RWPE1 (cell line): ENCODE measurements around the gene SLC5A11.
"Not testable (repeated sequence)": the region's sequence is repeated elsewhere in the genome, so short reads cannot be mapped to it uniquely, and the experiment has no call there.

ENCODE experiments used
- CTCF ChIA-PET: fragments of 350-600 bp; sonication (Branson Sonifier 250); formaldehyde crosslinking; extraction: SDS; loops from one replicate; lab custom pipeline; 2021; lab: Yijun Ruan, JAX
- POLR2A ChIA-PET: fragments of 400-600 bp; formaldehyde crosslinking; extraction: SDS; loops from one replicate; lab custom pipeline; 2020; ENCODE audit warnings: antibody characterized with exemption; ENCODE audit not compliant: low non-redundant PET; lab: Yijun Ruan, JAX
- DNase-seq: peaks from one replicate; pipeline ENCODE4 v3.0.0; 2012; ENCODE audit warnings: low spot score
- H3K27ac ChIP-seq: fragments of 450-650 bp; 2 replicates; pipeline ENCODE4 v1.5.1; 2017
- TF ChIP-seq, protein P1 (sequence below): fragments of 450-650 bp; conservative IDR thresholded peaks from 2 replicates; pipeline ENCODE4 v1.5.1; 2017; ENCODE audit warnings: low read depth, mild to moderate bottlenecking

SLC5A11 gene

GRCh38 chr16:24853830-24854229, 8.1 kb downstream of the SLC5A11 start:
- TF ChIP-seq, protein P1, sequence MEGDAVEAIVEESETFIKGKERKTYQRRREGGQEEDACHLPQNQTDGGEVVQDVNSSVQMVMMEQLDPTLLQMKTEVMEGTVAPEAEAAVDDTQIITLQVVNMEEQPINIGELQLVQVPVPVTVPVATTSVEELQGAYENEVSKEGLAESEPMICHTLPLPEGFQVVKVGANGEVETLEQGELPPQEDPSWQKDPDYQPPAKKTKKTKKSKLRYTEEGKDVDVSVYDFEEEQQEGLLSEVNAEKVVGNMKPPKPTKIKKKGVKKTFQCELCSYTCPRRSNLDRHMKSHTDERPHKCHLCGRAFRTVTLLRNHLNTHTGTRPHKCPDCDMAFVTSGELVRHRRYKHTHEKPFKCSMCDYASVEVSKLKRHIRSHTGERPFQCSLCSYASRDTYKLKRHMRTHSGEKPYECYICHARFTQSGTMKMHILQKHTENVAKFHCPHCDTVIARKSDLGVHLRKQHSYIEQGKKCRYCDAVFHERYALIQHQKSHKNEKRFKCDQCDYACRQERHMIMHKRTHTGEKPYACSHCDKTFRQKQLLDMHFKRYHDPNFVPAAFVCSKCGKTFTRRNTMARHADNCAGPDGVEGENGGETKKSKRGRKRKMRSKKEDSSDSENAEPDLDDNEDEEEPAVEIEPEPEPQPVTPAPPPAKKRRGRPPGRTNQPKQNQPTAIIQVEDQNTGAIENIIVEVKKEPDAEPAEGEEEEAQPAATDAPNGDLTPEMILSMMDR: no peak
- ChIA-PET POLR2A (no interaction called here), CTCF (interaction anchor here (0.6 to 0.7 kb wide), 3 partner anchors 153 to 375 kb away, joined by 3 to 5 read pairs (median 3); no protein-coding TSS in a partner anchor)
- DNase-seq: no peak
- no peak overlapping the region for H3K27ac ChIP-seq

- DNase-seq: no peak
- no peak overlapping the region for H3K27ac ChIP-seq
- ChIA-PET CTCF (interaction anchor here (0.6 to 0.7 kb wide), 2 partner anchors 112 to 248 kb away, joined by 3 read pairs; no protein-coding TSS in a partner anchor), POLR2A (no interaction called here)
- TF ChIP-seq, protein P1: no peak
Measured at GRCh38 chr16:24854607-24855171, 8.9 kb downstream of the SLC5A11 start.

DNA sequence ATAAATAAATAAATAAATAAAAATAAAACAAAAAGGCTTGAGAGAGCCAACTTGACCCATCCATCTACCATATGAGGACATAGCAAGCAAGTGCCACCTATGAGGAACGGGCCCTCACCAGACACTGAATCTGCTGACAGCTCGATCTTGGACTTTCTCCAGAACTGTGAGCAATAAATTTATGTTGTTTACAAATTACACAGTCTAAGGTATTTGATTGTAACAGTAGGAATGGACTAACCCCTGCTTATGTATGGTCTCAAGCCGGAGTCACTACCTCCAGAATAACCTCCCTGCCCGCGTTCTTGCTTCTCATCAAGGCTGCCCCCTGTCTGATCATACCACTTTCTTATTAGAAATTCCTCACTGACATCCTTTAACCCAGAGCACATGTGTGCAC, 9.9 kb downstream of the SLC5A11 start:
- ChIA-PET POLR2A (no interaction called here), CTCF (interaction anchor here (0.5 kb wide), 1 partner anchor 54 kb away, joined by 3 read pairs; no protein-coding TSS in a partner anchor)
- TF ChIP-seq, protein P1: no peak
- DNase-seq: no peak
- H3K27ac ChIP-seq: no peak overlapping the region

DNA sequence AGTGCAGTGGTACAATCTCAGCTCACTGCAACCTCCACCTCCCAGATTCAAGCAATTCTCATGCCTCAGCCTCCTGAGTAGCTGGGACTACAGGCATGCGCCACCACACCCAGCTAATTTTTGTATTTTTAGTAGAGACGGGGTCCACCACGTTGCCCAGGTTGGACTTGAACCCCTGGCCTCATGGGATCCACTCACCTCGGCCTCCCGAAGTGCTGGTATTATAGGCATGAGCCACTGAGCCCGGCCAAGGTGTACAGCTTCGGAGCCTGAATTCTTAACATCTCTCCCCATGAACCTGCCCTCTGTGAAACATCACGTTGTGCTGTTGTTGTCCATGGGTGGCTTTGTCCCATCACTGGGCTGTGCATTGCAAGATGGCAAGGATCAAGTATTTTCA, 11.1 kb downstream of the SLC5A11 start:
- POLR2A ChIA-PET, H3K27ac ChIP-seq, DNase-seq, CTCF ChIA-PET: not testable (repeated sequence)

GRCh38 chr16:24858219-24859041, 12.7 kb downstream of the SLC5A11 start:
- peak; percentile 73 for DNase-seq
- CTCF ChIA-PET: no interaction called here
- TF ChIP-seq, protein P1: no peak

DNA sequence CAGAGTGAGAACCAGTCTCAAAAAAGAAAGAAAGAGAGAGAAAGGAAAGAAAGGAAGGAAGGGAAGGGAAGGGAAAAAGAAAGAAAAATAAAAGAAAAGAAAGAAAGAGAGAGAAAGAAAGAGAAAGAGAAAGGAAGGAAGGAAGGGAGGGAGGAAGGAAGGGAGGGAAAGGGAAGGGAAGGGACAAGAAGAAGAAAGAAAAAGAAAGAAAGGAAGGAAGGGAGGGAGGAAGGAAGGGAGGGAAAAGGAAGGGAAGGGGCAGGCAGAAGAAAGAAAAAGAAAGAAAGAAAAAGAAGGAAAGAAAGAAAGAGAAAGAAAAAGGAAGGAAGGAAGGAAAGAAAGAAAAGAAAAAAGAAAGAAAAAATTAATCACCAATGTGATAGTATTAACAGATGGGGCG, 15.7 kb downstream of the SLC5A11 start:
- ChIA-PET POLR2A (no interaction called here), CTCF (no interaction called here)
- DNase-seq: no peak
- no peak overlapping the region for H3K27ac ChIP-seq
- TF ChIP-seq, protein P1: no peak

More at GRCh38 chr16:24858219-24859041, 12.7 kb downstream of the SLC5A11 start:
- POLR2A ChIA-PET: no interaction called here
- no peak overlapping the region for H3K27ac ChIP-seq
